RWPE2 (cell line): ENCODE data around the gene SPTLC2.
A peak's percentile ranks its signal among the peaks of the same experiment; 100 is the strongest.

ENCODE experiments used
- ATAC-seq: fragments of 200-7000 bp; cut with Tn5 transposase; 3 replicates; pipeline ENCODE4 v1.9.1; 2021; ENCODE audit warnings: low read depth
- DNase-seq: peaks from one replicate; pipeline ENCODE4 v3.0.0-alpha.2; 2020; ENCODE audit warnings: low spot score
- H3K27ac ChIP-seq: fragments of 450-650 bp; 2 replicates; pipeline ENCODE4 v1.5.1; 2017; ENCODE audit warnings: mild to moderate bottlenecking; ENCODE audit not compliant: poor library complexity, severe bottlenecking
- H3K27me3 ChIP-seq: fragments of 250-450 bp; sonication (Bioruptor Pico); 2 replicates; pipeline ENCODE4 v1.5.1; 2021; ENCODE audit warnings: mild to moderate bottlenecking, moderate library complexity; ENCODE audit not compliant: insufficient read depth, poor library complexity, severe bottlenecking
- H3K36me3 ChIP-seq: fragments of 250-450 bp; sonication (Bioruptor Pico); 2 replicates; pipeline ENCODE4 v1.5.1; 2020; ENCODE audit warnings: low read depth, mild to moderate bottlenecking, moderate library complexity
- H3K4me1 ChIP-seq: fragments of 250-450 bp; sonication (Bioruptor Pico); 2 replicates; pipeline ENCODE4 v1.5.1; 2021; ENCODE audit warnings: mild to moderate bottlenecking, moderate library complexity; ENCODE audit not compliant: insufficient read depth, poor library complexity, severe bottlenecking
- H3K4me3 ChIP-seq: fragments of 250-450 bp; sonication (Bioruptor Pico); 2 replicates; pipeline ENCODE4 v1.5.1; 2021; ENCODE audit warnings: mild to moderate bottlenecking, moderate library complexity; ENCODE audit not compliant: severe bottlenecking
- H3K9me3 ChIP-seq: fragments of 250-450 bp; sonication (Bioruptor Pico); 2 replicates; pipeline ENCODE4 v1.5.1; 2021; ENCODE audit warnings: mild to moderate bottlenecking, moderate library complexity; ENCODE audit not compliant: severe bottlenecking
- TF ChIP-seq, protein P1 (sequence below): fragments of 450-650 bp; IDR thresholded peaks from one replicate; pipeline ENCODE4 v1.5.1; 2017; ENCODE audit warnings: mild to moderate bottlenecking, moderate library complexity; ENCODE audit not compliant: poor library complexity, severe bottlenecking

Gene SPTLC2

DNA sequence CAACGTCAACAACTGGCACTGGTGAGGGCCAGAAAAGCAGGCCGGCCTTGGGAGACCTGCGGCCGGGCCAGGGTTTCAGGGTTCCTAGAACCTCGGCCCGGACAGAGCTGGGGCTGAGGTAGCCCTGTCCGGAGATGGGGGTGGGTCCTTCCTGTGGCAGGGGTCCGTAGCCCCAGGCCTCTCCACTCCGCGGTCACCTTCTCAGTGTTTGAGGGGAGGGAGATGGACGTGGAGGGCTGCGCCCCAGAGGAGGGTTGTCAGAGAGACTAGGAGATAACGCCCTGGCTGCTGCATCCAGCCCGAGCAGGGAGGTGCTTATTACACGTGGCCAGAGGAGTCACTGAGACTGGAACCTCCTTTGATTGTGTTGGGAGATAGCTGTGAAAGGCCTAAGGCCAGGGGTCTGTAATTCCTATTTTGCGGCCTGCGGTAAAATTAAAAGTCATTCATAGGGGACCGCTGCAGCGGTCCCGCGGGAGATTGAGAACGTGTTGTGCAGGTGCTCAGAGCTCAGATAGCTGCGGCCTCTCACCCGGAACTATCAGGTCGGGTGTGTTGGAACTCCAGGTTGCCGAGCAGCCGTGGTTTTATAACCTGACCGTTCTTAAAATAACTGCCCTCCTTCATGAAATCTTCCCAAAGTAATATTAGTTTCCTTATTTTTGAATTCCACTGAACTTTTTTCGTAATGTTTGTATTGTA is 158.0 kb downstream of the SPTLC2 start:
- Histone ChIP-seq H3K4me3 (peak overlapping the region; percentile 77), H3K36me3 (peaks cover 45% of the 10 kb centered on the region), H3K27me3 (no peaks in the 10 kb centered on the region), H3K4me1 (peaks cover 10% of the 10 kb centered on the region), H3K9me3 (no peaks in the 10 kb centered on the region), H3K27ac (peak overlapping the region; percentile 65)
- DNase-seq: no peak
- ATAC-seq: peak; percentile 5; the same call in 1 of the 3 replicates
- TF ChIP-seq, protein P1, sequence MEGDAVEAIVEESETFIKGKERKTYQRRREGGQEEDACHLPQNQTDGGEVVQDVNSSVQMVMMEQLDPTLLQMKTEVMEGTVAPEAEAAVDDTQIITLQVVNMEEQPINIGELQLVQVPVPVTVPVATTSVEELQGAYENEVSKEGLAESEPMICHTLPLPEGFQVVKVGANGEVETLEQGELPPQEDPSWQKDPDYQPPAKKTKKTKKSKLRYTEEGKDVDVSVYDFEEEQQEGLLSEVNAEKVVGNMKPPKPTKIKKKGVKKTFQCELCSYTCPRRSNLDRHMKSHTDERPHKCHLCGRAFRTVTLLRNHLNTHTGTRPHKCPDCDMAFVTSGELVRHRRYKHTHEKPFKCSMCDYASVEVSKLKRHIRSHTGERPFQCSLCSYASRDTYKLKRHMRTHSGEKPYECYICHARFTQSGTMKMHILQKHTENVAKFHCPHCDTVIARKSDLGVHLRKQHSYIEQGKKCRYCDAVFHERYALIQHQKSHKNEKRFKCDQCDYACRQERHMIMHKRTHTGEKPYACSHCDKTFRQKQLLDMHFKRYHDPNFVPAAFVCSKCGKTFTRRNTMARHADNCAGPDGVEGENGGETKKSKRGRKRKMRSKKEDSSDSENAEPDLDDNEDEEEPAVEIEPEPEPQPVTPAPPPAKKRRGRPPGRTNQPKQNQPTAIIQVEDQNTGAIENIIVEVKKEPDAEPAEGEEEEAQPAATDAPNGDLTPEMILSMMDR: no peak

DNA sequence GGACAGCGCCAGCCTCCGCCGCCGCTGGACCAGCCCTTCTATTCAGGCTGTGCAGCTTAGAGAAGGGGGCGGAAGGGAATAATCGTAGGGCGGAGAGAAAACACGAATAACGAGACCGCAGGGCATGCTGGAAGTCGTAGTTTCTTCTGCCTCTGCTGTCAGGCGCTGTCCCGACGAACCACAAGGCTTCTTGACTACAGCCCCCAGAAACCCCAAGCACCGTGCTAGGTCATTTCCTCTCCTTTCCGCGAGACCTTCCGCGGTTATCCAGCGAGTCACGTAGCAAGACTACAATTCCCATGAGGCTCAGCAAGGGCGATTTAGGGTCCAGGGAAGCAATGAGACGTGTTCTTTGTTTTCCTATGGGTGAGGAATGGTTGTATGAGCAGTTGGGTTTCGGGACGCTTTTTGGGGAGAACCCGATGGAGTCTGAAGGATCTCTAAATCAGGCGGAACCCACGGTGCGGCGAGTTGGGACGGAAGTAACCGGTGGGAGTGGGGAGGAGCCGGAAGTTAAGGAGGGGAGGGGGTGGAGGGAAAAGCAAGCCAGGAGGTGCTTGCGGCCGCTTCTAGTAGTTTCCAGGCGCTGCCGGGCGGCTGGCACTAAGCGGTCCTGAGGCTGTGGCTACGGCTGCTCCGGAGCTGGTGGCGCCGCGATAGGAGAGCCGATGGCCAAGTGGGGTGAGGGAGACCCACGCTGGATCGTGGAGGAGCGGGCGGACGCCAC is 158.8 kb downstream of the SPTLC2 start, which contains the start of the genes AHSA1 and VIPAS39:
Gene AHSA1, plus strand, starts transcription at position 572 of the 727 bp plus-strand sequence. Its CDS starts 97 bp downstream, at position 669.
Gene VIPAS39, minus strand, starts transcription at position 80 of the 727 bp plus-strand sequence. CDS start 3,499 bp downstream, outside the sequence.
- TF ChIP-seq, protein P1: no peak
- H3K9me3 ChIP-seq: no peaks in the 10 kb centered on the region
- ATAC-seq (peak; percentile 96), DNase-seq (peak; percentile 100)
- H3K4me1 ChIP-seq: peaks cover 10% of the 10 kb centered on the region
- peak within 1 kb of the TSS; percentile 77 for H3K4me3 ChIP-seq
- H3K27ac ChIP-seq: peak within 1 kb of the TSS; percentile 65
- H3K27me3 ChIP-seq: no peaks in the 10 kb centered on the region
- H3K36me3 ChIP-seq: peaks cover 45% of the 10 kb centered on the region

DNA sequence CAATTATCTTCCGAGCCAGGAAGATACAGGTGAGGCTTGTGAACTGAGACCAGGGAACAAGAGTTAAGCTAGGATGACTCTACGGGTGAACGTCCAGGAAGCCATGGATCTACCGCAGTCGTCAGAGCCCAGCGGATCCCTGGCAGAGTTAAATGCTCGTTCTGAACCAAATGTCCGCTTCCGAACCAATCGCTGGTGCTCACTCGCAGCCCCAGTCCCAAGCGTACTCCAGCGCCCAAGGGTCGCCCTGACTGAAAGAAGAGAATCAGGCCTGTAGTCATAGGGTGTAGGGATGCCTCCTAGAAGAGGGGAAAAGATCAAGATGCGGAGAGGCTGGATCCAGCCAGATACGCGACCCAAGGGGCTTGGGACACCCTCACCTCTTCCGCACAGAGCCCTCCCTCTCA is 159.3 kb downstream of the SPTLC2 start:
- Histone ChIP-seq H3K9me3 (no peaks in the 10 kb centered on the region), H3K36me3 (peaks cover 45% of the 10 kb centered on the region), H3K27ac (peak overlapping the region; percentile 65), H3K4me1 (peaks cover 10% of the 10 kb centered on the region), H3K4me3 (peak overlapping the region; percentile 77), H3K27me3 (no peaks in the 10 kb centered on the region)
- DNase-seq (no peak), ATAC-seq (no peak; the same call in 2 of the 3 replicates)
- TF ChIP-seq, protein P1: no peak
